ENCODE measurements around the gene AAR2.

Gene AAR2

DNA sequence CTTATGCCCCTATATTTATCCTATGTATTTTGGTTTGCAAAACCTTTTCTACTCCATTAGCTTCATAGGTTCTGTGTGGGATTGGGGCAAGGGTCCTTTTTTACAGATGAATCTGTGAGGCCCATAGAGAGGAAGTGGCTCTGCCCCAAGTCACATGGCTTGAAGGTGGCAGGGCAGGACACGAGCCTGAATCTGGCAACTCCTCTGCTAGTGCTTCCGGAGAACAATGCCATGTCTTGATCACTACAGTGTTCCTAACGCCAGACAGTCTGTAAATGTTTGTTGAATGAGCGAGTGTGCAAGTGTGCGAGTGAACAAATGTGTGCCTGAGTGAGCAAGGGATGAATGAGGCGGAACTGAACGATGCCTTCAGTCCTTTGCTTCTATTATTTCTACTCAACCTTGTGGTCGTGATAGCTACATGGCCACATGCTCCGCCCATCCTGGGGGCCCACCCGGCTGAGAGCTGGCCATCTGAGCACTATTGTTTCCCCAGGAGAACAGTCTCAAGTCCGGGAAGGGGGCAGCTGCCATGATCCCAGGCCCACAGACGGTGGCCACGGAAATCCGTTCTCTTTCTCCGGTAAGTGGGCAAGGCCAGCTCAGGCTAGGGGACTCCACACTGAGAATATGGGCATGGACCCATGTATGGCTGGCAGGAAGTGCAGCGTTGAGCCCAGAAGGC lies 17.8 kb upstream of the AAR2 start:
- no peak for DNase-seq

DNA sequence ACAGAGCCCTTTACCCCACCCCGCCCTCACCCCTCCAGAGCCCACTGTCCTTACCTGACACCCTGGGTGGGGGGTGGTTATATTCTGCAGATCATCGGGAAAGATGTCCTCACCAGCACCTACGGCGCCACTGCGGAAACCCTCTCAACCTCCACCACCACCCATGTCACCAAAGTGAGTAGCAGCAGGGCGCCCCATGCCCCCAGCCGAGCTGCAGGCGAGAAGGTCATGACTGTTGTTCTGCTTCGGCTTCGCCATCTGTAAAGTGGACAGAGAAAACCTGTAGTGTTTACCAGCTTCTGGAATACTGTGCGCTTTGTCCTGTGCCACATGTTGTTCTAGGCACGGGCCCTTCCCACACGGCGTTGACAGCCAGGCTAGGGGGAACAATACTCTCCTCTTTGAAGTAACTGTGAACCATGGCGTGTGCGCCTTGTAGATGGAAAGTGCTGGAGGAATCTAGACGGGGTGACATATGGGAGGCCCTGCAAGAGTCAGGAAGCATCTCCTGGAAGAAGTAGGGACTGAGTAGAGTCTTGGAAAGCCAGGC lies 16.5 kb upstream of the AAR2 start:
- DNase-seq: peak; percentile 26 to 44

DNA sequence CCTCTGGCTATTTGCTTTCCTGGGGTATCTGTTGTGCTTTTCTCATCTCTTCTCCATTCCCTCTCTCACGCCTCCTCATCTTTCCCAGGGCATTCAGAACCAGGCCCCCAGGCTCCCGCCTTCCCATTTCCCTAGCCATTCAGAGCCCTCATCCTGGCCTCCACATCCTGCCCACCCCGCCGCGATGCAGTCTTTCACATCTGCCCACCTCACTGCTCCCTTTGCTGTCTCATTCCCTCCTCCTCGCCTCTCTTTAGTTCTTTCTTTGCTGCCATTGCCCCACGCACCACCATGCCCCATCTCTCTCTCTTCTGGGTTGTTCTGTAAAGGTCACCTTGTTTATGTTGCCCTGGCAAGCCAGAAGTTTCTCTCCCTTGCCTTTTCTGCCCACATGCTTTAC lies 10.6 kb upstream of the AAR2 start:
- DNase-seq: no peak

DNA sequence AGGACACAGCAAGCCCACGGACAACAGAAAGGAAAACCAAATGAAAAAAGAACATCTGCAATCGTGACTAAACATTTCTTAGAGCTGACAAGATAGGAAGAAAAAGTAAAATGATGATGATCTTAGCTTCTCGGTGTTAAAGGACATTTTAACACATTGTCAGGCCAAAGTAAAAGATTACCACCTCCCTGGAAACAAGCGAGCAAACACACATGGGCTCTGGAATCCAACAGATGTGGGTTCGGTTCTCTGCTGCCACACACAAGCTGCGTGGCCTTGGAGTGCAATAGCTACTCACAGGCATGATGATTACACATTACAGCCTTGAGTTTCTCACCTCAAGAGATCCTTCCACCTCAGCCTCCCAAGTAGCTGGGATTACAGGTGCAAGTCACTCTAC lies 7.5 kb upstream of the AAR2 start:
- DNase-seq: no peak

DNA sequence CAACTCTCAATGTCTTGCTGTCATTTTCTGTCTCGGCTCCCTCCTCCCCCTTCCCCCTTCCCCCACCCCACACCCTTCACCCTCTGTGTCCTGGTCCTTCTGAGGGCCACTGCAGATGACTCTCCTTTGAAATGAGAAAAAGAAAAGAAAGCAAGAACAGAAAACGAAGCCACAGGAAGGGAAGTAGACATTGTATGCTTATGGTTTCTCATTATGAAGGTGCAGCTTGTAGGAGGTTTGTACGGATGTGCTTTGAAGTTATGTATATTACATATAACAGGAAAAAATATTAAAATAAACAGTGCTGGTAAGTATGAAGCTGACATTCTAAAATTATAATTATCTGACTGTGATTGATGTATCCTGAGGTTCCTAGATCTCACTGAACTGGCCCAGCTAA lies 6.3 kb upstream of the AAR2 start:
- DNase-seq: no peak

DNA sequence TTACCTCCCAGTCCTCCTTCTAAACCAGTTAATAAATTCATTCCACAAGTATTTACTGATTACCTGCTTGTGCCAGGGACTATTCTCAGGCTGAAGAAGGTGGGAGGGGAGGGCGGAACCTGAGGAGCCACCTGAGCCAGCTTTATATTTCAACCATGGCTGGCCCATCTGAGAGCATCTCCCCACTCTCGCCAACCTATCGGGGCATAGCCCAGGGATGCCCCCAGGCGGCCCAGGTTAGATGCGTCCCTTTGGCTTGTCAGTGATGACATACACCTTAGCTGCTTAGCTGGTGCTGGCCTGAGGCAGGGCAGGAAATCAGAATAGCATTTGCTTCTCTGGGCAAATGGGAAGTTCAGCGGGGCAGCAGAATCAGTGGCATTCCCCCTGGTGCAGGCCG lies 4.9 kb upstream of the AAR2 start:
- no peak for DNase-seq

DNA sequence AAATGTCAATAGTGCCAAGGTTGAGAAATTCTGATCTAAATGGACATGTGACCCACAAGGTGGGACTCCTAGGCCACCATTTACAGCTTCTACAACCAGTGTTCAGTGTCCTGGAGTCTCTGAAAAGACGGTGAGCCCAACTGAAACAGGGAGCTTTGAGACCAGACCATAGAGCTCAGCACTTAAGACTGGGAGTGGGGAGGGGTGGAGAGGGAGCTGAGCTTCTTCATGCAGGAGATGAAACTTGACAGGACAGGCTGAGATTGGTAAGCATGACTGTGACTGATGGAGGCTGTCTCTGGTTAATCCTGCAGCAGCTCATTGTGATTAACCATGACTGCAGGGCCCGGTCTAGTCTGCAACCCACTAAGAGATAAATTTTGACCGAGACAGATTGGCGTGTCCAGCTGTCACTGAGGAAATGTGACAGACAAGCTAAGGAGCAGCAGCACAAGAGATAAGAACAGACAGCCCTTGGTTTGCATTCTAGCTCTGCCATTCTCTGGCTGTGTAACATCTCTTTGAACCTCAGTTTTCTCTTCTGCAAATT lies 1.4 kb upstream of the AAR2 start:
- no peak for DNase-seq

DNA sequence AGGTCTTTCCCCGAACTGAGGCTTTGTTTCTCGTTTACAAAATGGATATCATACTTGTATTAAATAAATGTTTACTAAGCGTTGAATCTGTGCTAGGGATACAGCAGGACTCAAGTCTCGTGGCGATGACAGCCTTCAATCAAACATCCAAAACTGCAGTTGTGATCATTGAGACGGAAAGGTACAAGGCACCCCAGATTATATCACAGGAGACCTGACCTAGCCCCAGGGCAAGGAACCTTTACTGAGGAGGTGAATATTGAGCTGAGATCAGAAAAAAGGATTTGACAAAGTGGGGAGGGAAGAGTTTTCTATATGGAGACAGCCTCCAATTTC lies 476 bp downstream of the AAR2 start:
- no peak for DNase-seq

DNA sequence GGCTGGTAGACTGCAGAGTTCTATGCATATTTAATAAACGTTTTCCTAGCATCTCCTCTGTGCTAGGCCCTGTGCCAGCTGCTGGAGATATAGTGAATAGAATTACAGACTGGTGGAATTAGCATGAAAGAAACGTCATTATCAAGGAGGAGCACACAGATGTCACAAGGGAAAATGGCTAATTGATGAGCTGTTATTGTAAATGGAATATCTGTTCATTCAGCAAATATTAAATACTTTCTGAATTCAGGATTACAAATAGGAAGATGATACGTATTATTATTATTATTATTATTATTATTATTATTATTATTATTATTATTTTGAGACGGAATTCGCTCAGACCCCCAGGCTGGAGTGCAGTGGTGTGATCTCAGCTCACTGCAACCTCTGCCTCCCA lies 1.2 kb downstream of the AAR2 start:
- DNase-seq: no peak

DNA sequence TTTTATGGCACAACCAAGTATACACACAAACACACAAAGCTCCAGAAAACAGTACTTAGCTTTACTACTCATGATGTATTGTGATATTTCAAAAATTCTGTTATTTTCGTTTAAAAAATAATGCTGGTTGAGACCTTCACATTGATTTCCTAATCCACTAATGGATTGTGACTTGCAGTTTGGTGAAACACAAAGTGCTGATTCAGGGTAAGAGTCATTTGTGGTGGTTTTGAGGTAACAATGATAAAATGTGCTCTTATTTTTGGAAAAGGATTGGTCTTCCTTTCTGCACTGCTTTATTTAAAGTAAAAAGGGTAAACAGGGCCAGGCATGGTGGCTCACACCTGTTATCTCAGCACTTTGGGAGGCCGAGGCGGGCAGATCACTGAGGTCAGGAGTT lies 1.9 kb downstream of the AAR2 start:
- no peak for DNase-seq

DNA sequence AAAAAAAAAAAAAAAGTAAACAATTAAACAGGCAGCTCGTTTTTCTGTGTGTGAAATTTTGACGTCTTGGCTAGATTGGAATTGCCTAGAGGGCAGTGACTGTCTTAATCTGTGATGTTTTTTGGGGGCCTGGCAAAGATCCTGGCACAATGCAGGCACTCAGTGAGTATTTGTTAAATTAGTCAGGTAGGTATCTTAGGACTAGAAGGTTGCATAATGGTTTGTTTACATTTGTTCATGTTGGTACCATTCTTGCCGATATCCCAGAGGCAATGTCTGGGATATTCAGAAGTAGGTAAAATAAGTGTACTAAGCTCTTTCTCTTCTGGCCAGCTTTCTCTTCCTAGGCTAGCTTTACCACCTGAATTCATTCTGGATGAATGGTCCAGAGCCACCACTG lies 2.5 kb downstream of the AAR2 start:
- no peak for DNase-seq

DNA sequence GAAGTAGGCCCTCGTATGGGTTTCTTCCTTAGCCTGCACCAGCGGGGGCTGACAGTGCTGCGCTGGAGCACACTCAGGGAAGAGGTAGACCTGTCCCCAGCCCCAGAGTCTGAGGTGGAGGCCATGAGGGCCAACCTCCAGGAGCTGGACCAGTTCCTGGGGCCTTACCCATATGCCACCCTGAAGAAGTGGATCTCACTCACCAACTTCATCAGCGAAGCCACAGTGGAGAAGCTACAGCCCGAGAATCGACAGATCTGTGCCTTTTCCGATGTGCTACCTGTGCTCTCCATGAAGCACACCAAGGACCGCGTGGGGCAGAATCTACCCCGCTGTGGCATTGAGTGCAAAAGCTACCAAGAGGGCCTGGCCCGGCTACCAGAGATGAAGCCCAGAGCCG lies 3.8 kb downstream of the AAR2 start:
- no peak for DNase-seq

DNA sequence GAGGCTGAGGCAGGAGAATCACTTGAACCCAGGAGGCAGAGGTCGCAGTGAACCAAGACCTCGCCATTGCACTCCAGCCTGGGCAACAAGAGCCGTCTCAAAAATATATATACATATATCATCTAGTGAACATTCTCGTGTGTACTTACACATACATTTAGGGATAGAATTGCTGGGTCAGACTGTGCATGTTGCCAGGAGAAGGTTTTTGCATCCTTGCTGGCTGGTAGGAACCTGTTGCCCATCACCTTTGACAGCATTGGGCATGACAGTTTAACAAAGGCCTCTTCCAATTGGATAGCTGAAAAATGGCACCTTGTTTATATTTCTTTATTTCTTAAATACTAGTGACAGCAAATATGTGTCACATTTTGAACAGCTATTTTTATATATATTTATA lies 5.4 kb downstream of the AAR2 start:
- no peak for DNase-seq

DNA sequence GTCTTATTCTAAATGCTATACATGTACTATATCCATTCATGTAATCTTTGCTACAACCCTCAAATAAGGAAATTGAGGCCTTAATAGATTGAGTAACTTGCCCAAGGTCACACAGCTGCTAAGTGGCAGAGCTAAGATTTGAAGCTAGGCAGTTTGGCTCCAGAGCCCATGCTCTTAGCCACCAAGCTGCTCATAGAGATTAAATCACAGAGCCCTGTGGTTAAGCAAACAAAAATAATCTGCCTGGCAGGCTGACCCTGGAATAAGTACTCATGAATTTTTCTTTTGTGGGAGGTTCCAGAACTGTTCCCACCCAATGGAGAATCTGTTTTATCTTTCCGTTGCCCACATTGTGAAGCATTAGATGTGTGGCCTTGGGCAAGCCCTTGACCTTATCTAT lies 7.4 kb downstream of the AAR2 start:
- DNase-seq: no peak

DNA sequence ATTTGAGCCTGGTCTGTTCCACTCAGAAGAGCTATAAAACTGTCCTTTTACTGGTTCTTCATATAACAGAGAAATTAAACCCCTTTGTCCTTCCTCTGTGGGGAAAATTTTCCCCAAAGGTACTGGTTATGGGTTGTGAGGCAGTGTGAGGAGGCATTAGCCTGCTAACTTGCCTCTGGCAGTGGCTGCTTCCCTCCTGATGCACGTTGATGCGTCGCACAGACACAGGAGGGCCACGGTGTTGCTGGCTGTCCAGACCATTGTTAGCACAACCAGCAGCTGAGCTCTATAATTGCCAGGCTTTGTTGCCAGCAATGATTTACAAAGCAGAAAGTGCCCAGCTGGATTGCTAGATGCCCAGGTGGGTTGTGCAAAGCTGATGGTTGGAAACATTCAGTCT lies 10.1 kb downstream of the AAR2 start:
- no peak for DNase-seq

DNA sequence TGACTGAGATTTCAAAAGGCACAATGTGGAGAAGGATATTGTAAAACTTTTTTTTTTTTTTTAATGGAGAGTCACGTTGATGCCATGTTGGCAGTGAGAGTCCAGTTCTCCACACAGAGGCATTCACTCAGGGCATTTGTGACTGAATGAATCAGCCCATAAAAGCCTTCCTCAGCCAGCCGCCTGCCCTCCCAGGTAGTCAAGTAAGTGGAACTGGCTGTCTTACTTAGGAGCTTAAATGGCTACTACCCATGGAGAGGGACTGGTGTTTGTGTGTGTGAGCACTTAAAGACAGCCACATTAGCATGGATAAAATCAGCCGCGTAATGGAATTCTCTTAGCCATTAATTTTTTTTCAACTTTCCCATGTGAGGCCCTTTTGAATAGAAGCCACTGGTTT lies 12.6 kb downstream of the AAR2 start:
- peak in 1 of 2 donors; percentile 12 for DNase-seq

DNA sequence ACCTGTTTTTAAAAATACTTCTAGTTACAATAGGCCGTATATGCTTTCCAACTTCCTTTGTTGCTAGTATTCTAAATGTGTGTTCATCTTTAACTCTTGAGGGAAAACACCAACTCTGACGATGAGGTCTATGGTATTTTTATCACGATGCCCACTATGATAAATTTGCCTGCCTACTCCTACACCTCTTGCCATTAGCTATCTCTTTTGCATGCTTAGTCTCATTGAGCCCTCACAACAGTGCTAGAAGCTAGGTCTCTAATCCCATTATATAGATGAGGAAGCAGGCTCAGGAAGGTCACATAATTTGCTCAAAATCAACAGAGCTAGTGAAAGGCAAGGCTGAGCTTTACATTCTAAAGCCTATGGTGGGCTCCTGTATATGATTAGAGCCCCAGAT lies 13.2 kb downstream of the AAR2 start:
- DNase-seq: no peak

DNA sequence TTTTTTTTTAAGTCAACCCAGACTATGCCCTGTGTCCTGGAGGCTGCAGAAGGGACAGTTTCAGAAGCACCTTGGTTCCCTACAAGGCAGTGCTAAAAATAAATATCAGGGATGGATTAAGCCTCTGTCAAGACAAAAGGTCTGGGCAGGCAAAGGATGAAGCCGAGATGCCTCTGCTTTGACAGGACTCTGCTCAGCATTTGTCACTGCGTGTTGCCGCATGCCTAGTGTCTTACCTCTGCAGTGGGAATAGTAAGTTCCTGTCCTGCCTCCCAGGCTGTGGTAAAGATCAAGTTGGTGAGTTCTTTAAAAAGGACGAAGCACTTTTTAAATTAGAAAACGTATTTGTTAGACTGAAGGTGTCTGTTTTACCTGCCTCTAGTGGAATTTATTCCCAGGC lies 15.1 kb downstream of the AAR2 start:
- DNase-seq: no peak

DNA sequence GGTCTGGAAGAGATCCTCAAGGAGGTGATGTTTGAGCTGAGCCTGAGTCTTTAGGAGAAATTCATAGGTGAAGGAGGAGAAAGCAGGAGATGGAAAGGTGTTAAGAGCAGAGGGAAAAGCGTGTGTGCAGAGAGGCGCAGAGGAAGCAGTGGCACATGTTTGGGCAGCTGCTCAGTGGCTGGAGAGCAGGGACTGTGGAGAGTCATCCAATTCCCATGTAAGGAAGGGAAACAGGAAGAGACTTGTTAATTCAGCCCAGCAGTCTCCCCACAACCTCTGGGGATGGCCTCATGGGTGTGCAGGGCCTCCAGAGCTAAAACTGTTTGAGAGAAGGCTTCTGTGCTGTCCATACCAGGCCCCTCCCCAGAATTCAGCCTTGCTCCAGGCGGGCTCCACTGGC lies 16.2 kb downstream of the AAR2 start:
- no peak for DNase-seq

DNA sequence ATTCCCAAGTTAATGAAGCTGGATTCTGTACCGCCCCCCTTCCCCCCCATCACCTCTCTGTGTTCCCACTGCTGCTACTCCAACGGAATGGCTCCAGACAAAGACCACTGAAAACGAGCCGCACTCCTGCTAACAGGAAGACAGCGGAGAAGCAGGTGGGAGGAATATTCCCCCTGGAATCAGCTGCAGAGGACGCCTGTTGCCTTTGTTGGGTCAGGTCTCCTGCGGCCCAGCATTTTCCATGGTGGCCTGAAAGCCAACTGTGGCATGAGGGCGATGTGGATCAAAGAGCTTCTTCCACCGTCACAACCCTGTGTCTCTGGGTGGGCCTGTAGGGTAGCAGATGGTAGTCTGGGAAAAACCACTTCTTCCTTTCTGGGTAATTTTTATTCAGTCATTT lies 16.8 kb downstream of the AAR2 start:
- no peak for DNase-seq

DNA sequence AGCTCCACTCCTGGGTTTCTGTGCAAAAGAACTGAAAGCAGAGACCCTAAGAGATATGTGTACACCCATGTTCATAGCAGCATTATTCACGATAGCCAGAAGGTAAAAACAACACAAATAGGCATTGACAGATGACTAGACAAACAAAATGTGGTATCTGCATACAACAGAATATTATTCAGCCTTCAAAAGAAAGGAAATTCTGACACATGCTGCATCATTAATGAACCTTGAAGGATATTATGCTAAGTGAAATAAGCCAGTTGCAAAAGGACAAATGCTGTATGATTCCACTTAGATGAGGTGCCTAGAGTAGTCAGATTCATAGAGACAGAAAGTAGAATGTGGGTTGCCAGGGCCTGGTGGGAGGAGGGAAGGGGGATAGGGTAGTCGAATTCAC lies 17.8 kb downstream of the AAR2 start:
- no peak for DNase-seq

DNA sequence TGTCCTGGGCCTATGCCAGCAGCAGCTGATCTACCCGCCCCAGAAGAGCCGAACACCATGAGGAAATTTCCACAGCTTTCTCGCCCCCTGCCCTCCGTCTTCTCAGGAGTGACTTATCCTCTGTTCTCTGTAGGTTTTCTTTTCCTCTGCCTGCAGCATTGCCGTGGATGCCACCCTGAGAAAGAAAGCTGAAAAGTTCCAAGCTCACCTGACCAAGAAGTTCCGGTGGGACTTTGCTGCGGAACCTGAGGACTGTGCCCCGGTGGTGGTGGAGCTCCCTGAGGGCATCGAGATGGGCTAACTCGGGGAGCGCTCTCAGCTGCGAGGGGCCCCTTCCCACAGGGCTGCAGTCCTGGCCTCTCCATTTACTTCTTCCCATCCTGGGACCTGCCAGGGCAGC lies 19.2 kb downstream of the AAR2 start:
- no peak for DNase-seq

DNA sequence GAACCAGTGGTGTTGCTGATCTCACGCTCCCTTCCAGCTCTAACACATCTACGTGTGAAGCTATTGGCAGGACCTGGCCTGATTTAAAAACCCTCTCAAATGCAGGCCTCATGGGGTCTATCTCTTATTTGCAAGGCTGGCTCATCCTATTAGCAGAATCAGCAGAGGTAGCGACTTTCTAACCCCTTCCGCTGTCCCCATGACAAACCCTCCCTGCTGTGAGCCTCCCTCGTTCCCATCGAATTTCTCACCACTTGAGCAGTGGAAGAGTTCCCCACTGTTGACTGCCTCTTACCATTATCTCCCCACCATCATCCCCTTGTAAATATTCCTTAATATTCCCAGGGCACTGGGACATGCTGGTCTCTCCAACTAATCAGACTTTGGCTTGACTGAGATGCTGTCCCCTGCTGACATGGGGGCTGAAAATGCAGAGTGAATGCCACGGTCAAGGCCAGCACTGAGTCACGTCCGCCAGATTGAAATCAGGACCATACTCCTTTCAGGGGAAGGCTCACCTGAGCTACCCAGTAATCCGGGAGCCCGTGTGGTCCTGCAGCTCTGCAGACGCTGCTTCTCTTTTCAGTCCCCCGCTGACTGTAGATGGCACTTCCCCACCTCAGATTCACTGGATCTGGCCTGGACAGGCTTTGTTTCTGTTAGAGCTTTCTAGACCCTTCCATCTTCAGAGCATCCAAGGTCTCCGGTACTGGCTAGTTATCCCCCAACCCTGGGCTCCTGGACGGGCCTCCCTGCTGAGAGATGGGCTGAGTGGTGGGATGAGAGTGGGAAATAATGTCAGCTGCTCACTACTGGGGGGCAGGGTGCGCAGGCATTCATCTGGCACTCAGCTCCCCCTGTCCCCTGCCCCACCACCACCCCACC lies 23.1 kb downstream of the AAR2 start:
- no peak for DNase-seq

DNA sequence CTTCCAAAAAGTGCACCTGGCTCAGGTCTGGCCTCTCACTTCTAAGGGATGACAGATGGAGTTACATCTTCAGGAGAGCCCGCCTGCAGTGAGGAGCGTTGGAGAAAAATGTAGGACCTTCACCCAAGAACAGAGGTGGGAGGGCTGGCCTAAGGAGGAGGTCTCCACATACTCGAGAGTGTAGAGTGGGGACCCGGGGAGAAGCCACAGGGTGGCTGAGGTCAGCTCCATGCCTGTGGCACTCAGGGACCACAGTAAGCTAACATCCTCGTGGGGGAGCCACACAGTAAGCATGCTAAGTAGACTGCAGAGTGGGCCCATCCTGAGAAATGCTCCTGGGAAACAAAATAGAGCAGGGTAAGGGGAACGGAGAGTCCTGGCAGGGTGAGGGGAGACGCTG lies 24.0 kb downstream of the AAR2 start:
- DNase-seq: no peak

All from hippocampal formation (tissue), 2 donors.